Natural killer cell (primary cell): Measurements from ENCODE around the gene GLYR1. TPM values are rescaled to one million over a fixed set of nuclear protein-coding genes. Genes with fewer than 3 reads are reported as not detected.
A peak's percentile ranks its signal among the peaks of the same experiment; 100 is the strongest.

Experiments
- ATAC-seq, 3 donors: fragments of 150-1000 bp in 2 of 3; fragments of 200-7000 bp in 1 of 3; cut with Tn5 transposase; 1 replicate in 1 of 3; 2 replicates in 2 of 3; pipeline ENCODE4 v1.10.0; 2021; ENCODE audit warnings: mild to moderate bottlenecking in 2 of 3, moderate library complexity in 2 of 3
- DNase-seq, 2 donors: peaks; one replicate each; pipeline versions ENCODE4 v3.0.0 to v3.0.0-alpha.2; 2013 to 2021; ENCODE audit warnings: mixed read lengths in 1 of 2
- H3K27ac ChIP-seq: one replicate; pipeline ENCODE4 v1.5.1; 2013; ENCODE audit warnings: mild to moderate bottlenecking, low read length
- H3K27me3 ChIP-seq: one replicate; pipeline ENCODE4 v1.6.1; 2013; ENCODE audit warnings: low read length; ENCODE audit not compliant: control insufficient read depth, insufficient read depth
- H3K36me3 ChIP-seq: one replicate; pipeline ENCODE4 v1.6.1; 2013; ENCODE audit warnings: low read length; ENCODE audit not compliant: control insufficient read depth, insufficient read depth
- H3K4me1 ChIP-seq: one replicate; pipeline ENCODE4 v1.6.1; 2013; ENCODE audit warnings: low read length; ENCODE audit not compliant: control insufficient read depth, insufficient read depth
- H3K4me3 ChIP-seq: one replicate; pipeline ENCODE4 v1.5.1; 2013; ENCODE audit warnings: low read length
- H3K9me3 ChIP-seq: one replicate; pipeline ENCODE4 v1.6.1; 2013; ENCODE audit warnings: low read length; ENCODE audit not compliant: control insufficient read depth, insufficient read depth
- H3K27ac Mint-ChIP-seq, 2 donors: one replicate each; pipeline ENCODE4 v1.8.0; 2022; ENCODE audit warnings: mild to moderate bottlenecking in 2 of 2, mixed read lengths in 2 of 2, moderate library complexity in 1 of 2
- H3K27me3 Mint-ChIP-seq, 2 donors: one replicate each; pipeline ENCODE4 v1.8.0; 2022; ENCODE audit warnings: low read depth in 2 of 2, mixed read lengths in 2 of 2
- H3K36me3 Mint-ChIP-seq: one replicate; pipeline ENCODE4 v1.8.0; 2022; ENCODE audit warnings: mixed read lengths
- H3K4me1 Mint-ChIP-seq, 2 donors: one replicate each; pipeline ENCODE4 v1.8.0; 2022; ENCODE audit warnings: mixed read lengths in 2 of 2
- H3K4me3 Mint-ChIP-seq: one replicate; pipeline ENCODE4 v1.8.0; 2022; ENCODE audit warnings: mild to moderate bottlenecking, moderate library complexity, mixed read lengths
- H3K9me3 Mint-ChIP-seq, 2 donors: one replicate each; pipeline ENCODE4 v1.8.0; 2022; ENCODE audit warnings: mixed read lengths in 2 of 2
- WGBS: methylation state at CpG from one replicate; pipeline ENCODE4 v1.1.7; 2013; ENCODE audit warnings: missing lambda C conversion rate; ENCODE audit not compliant: insufficient coverage; 5-methylcytosine and 5-hydroxymethylcytosine counted together
- intact Hi-C: fragments of 100-400 bp; cut with micrococcal nuclease; formaldehyde crosslinking; loops from one replicate; pipeline ENCODE4 v1.14.2; 2022
- total RNA-seq, 4 donors: library from RNA; stranded (reverse); fragments of 120-200 nt in 1 of 4; gene quantifications; one replicate each; pipeline versions ENCODE4 v1.2.3 to v1.2.4, GENCODE V29; 2013 to 2022
- TF ChIP-seq, protein P1 (sequence below): fragments of 200-600 bp; IDR thresholded peaks from one replicate; pipeline ENCODE4 v1.8.0; 2022; ENCODE audit warnings: antibody characterized with exemption

The GLYR1 gene
- total RNA-seq, 3 donors from 2014 or later (not counting 1 experiment from before 2014, with no cell fraction given): 112 to 129 (median 125) TPM

DNA sequence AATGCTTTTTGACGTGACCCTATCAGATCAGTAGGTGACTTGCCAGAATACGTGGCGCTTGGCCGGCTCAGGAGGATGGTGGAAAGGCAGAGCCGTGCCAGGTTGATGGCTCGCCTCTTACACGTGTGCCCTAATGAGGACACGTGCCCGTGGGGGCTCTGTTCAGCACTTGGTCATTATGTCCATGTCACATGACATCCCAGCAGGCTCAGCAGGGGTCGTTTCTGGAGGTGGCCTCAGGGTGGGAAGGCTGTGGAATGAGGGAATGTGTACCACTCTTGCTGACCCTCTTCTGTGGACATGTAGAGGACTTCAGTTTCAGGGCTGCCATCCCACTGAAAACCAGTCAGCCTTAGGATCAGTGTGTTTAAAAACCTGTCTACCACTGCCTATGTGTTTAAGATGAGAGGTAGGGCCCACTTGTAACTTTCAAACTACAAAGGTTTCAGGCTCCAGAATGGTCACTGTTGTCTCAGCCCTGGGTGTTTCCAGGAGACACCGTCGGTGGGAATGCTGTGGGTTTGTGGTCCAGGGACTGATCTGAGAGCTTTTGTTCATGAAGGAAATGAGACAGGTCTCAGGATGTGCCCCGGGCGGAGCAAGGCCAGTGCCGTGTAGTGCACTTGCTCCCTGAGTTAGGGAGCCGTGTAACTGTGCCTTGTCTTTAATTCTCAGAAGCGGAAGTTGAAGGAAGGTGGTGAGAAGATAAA lies 12.3 kb upstream of the GLYR1 start:
- Histone ChIP-seq H3K9me3 (no peaks in the 10 kb centered on the region), H3K36me3 (peaks cover 77% of the 10 kb centered on the region), H3K27me3 (no peaks in the 10 kb centered on the region), H3K4me1 (no peaks in the 10 kb centered on the region), H3K4me3 (no peak overlapping the region), H3K27ac (no peak overlapping the region)
- Mint-ChIP-seq H3K27me3 (no peaks in the 10 kb centered on the region), H3K9me3 (no peaks in the 10 kb centered on the region), H3K36me3 (peaks cover 29% of the 10 kb centered on the region), H3K4me1 (peaks cover 11 to 13% of the 10 kb centered on the region in 2 donors), H3K4me3 (no peak overlapping the region), H3K27ac (peak overlapping the region in 1 of 2 donors; percentile 48)
- 94% methylated on average over 17 of the region's 17 CpGs for WGBS
- TF ChIP-seq, protein P1, sequence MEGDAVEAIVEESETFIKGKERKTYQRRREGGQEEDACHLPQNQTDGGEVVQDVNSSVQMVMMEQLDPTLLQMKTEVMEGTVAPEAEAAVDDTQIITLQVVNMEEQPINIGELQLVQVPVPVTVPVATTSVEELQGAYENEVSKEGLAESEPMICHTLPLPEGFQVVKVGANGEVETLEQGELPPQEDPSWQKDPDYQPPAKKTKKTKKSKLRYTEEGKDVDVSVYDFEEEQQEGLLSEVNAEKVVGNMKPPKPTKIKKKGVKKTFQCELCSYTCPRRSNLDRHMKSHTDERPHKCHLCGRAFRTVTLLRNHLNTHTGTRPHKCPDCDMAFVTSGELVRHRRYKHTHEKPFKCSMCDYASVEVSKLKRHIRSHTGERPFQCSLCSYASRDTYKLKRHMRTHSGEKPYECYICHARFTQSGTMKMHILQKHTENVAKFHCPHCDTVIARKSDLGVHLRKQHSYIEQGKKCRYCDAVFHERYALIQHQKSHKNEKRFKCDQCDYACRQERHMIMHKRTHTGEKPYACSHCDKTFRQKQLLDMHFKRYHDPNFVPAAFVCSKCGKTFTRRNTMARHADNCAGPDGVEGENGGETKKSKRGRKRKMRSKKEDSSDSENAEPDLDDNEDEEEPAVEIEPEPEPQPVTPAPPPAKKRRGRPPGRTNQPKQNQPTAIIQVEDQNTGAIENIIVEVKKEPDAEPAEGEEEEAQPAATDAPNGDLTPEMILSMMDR: no peak
- intact Hi-C loops: no loop called here
- DNase-seq (no peak), ATAC-seq (no peak)

DNA sequence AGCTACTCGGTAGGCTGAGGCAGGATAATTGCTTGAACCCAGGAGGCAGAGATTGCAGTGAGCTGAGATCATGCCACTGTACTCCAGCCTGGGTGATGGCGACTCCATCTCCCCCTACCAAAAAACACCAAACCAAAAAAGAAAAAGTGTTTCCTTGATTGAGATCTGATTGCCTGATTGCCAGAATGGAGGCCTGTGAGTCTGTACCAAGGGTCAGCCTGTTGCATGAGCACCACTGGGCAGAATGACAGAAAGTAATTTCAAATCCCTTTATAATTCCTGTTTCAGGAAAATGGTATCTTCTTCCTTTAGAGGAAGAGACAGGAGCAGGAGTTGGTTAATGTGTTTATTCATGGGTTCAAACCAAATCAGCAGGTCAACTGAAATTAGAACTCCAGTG lies 8.7 kb upstream of the GLYR1 start:
- H3K4me1 Mint-ChIP-seq: peaks cover 17 to 31% of the 10 kb centered on the region in 2 donors
- Histone ChIP-seq H3K4me1 (no peaks in the 10 kb centered on the region), H3K36me3 (peaks cover 60% of the 10 kb centered on the region), H3K27ac (no peak overlapping the region), H3K27me3 (no peaks in the 10 kb centered on the region), H3K4me3 (no peak overlapping the region), H3K9me3 (no peaks in the 10 kb centered on the region)
- peaks cover 29% of the 10 kb centered on the region for H3K36me3 Mint-ChIP-seq
- TF ChIP-seq, protein P1: no peak
- ATAC-seq (no peak), DNase-seq (no peak)
- 100% methylated on average over 1 of the region's 2 CpGs for WGBS
- intact Hi-C loops: no loop called here
- no peak overlapping the region for H3K27ac Mint-ChIP-seq
- H3K9me3 Mint-ChIP-seq: no peaks in the 10 kb centered on the region
- no peaks in the 10 kb centered on the region for H3K27me3 Mint-ChIP-seq
- no peak overlapping the region for H3K4me3 Mint-ChIP-seq

DNA sequence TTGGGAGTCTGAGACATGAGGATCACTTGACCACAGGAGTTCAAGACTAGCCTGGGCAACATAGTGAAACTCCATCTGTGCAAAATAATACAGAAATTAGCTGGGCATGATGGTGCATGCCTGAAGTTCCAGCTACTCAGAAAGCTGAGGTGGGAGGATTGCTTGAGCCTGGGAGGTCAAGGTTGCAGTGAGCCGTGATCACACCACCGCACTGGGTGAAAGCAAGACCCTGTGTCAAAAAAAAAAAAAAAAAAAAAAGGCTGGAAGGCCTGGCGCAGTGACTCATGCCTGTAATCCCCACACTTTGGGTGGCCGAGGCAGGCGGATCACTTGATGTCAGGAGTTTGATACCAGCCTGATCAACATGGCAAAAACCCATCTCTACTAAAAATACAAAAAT lies 8.3 kb upstream of the GLYR1 start:
- no peak overlapping the region for H3K4me3 Mint-ChIP-seq
- no peaks in the 10 kb centered on the region for H3K27me3 Mint-ChIP-seq
- ATAC-seq (no peak), DNase-seq (no peak)
- Histone ChIP-seq H3K4me1 (no peaks in the 10 kb centered on the region), H3K36me3 (peaks cover 56% of the 10 kb centered on the region), H3K9me3 (no peaks in the 10 kb centered on the region), H3K27ac (no peak overlapping the region), H3K27me3 (no peaks in the 10 kb centered on the region), H3K4me3 (no peak overlapping the region)
- TF ChIP-seq, protein P1: no peak
- H3K36me3 Mint-ChIP-seq: peaks cover 29% of the 10 kb centered on the region
- intact Hi-C loops: no loop called here
- no peak overlapping the region for H3K27ac Mint-ChIP-seq
- 78% methylated on average over 5 of the region's 5 CpGs for WGBS
- H3K9me3 Mint-ChIP-seq: no peaks in the 10 kb centered on the region
- peaks cover 22 to 35% of the 10 kb centered on the region in 2 donors for H3K4me1 Mint-ChIP-seq
